CD4-positive, alpha-beta T cell treated with Interleukin-17A for 4 hours (primary cell): ENCODE measurements around the gene EBLN1.
A peak's percentile ranks its signal among the peaks of the same experiment; 100 is the strongest.

Source experiments
- DNase-seq: peaks from one replicate; pipeline ENCODE4 v3.0.0-alpha.2; 2020; ENCODE audit warnings: mixed read lengths

The EBLN1 gene

GRCh38 chr10:22217842-22218241 is at the start of gene EBLN1:
TSS of gene EBLN1 (minus strand) at chr10:22218015. CDS start at chr10:22209983, 8,032 bp downstream.
- no peak for DNase-seq

GRCh38 chr10:22265839-22266537 is 48.2 kb upstream of the EBLN1 start:
- DNase-seq = no peak

GRCh38 chr10:22263106-22263505 is 45.3 kb upstream of the EBLN1 start:
- no peak for DNase-seq

- peak; percentile 33 for DNase-seq
These were observed 41.5 kb upstream of the EBLN1 start for GRCh38 chr10:22259280-22259679.

GRCh38 chr10:22258471-22258870 is 40.7 kb upstream of the EBLN1 start:
- no peak for DNase-seq

GRCh38 chr10:22253580-22253882 is 35.7 kb upstream of the EBLN1 start:
- DNase-seq = peak; percentile 75

GRCh38 chr10:22252801-22253579 is 35.2 kb upstream of the EBLN1 start:
- peak; percentile 55 for DNase-seq

GRCh38 chr10:22252224-22252800 is 34.5 kb upstream of the EBLN1 start:
- peak; percentile 64 for DNase-seq

GRCh38 chr10:22251751-22252223 is 34.0 kb upstream of the EBLN1 start:
- peak; percentile 75 for DNase-seq

GRCh38 chr10:22250897-22251660 is 33.3 kb upstream of the EBLN1 start:
- DNase-seq = peak; percentile 25

- no peak for DNase-seq
These were observed 29.8 kb upstream of the EBLN1 start for GRCh38 chr10:22247636-22248035.

GRCh38 chr10:22246680-22247391 is 29.0 kb upstream of the EBLN1 start:
- DNase-seq = peak; percentile 52

- no peak for DNase-seq
These were observed 27.8 kb upstream of the EBLN1 start for GRCh38 chr10:22245567-22245966.

GRCh38 chr10:22244855-22245254 is 27.0 kb upstream of the EBLN1 start:
- DNase-seq = no peak

GRCh38 chr10:22244001-22244400 is 26.2 kb upstream of the EBLN1 start:
- peak; percentile 42 for DNase-seq

GRCh38 chr10:22243321-22243720 is 25.5 kb upstream of the EBLN1 start:
- no peak for DNase-seq

GRCh38 chr10:22231260-22231659 is 13.4 kb upstream of the EBLN1 start:
- no peak for DNase-seq

- peak; percentile 49 for DNase-seq
These were observed 12.5 kb upstream of the EBLN1 start for GRCh38 chr10:22230158-22230833.

- no peak for DNase-seq
These were observed 12.0 kb upstream of the EBLN1 start for GRCh38 chr10:22229802-22230157.

- peak; percentile 84 for DNase-seq
These were observed 11.4 kb upstream of the EBLN1 start for GRCh38 chr10:22228943-22229801.
